Esophagus squamous epithelium (tissue), 4 donors: Measurements from ENCODE around the gene CERT1.

ENCODE experiments used
- POLR2A ChIP-seq, 4 donors: fragments of 450-650 bp; IDR thresholded peaks; one replicate each; pipeline ENCODE4 v1.6.1; 2017; ENCODE audit warnings: antibody characterized with exemption in 4 of 4, mild to moderate bottlenecking in 4 of 4, moderate library complexity in 3 of 4
- TF ChIP-seq, protein P1 (sequence below), 6 experiments: fragments of 450-650 bp in 4 of 6; fragments of 200-600 bp in 2 of 6; sonication (generic) in 2 of 6; IDR thresholded peaks; one replicate each; pipeline ENCODE4 v1.5.1; 2016 to 2019; ENCODE audit warnings: antibody characterized with exemption in 6 of 6, mild to moderate bottlenecking in 4 of 6, moderate library complexity in 4 of 6

DNA sequence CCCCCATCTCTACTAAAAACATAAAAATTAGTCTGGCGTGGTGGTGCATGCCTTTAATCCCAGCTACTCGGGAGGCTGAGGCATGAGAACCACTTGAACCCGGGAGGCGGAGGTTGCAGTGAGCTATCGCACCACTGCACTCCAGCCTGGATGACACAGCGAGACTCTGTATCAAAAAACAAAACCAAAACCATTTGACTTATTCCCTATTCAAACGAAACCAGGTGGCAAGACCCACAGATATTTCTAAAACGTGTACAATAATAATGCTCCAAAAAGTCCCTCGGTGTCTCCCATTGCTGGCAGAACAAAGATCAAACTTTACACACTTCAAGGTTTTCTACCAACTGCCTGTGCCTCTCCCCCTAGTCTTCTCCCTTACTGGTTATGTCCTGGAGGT, 144.6 kb downstream of the CERT1 start:
- TF ChIP-seq, protein P1, sequence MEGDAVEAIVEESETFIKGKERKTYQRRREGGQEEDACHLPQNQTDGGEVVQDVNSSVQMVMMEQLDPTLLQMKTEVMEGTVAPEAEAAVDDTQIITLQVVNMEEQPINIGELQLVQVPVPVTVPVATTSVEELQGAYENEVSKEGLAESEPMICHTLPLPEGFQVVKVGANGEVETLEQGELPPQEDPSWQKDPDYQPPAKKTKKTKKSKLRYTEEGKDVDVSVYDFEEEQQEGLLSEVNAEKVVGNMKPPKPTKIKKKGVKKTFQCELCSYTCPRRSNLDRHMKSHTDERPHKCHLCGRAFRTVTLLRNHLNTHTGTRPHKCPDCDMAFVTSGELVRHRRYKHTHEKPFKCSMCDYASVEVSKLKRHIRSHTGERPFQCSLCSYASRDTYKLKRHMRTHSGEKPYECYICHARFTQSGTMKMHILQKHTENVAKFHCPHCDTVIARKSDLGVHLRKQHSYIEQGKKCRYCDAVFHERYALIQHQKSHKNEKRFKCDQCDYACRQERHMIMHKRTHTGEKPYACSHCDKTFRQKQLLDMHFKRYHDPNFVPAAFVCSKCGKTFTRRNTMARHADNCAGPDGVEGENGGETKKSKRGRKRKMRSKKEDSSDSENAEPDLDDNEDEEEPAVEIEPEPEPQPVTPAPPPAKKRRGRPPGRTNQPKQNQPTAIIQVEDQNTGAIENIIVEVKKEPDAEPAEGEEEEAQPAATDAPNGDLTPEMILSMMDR (IDR thresholded peaks at IDR 0.05), result no peak
- TF ChIP-seq POLR2A (IDR thresholded peaks at IDR 0.05), result no peak
